AG04450 (cell line): ENCODE results near the gene LINGO1. TPM values are rescaled to one million over a fixed set of nuclear protein-coding genes. Genes with fewer than 3 reads are reported as not detected.

Experiments used
- CTCF ChIA-PET: fragments of 300-600, 350-600 bp; formaldehyde crosslinking; extraction: SDS; loops from one replicate; lab custom pipeline; 2022; ENCODE audit warnings: antibody characterized with exemption, inconsistent platforms; lab: Charles Lee
- POLR2A ChIA-PET: fragments of 350-600 bp; formaldehyde crosslinking; extraction: SDS; loops from one replicate; lab custom pipeline; 2021; ENCODE audit warnings: antibody characterized with exemption, inconsistent platforms; lab: Yijun Ruan, JAX
- DNase-seq: peaks from one replicate; pipeline ENCODE4 v3.0.0-alpha.2; 2011; ENCODE audit warnings: low read depth, low spot score
- H3K27ac ChIP-seq: one replicate; pipeline ENCODE4 v1.5.1; 2012; ENCODE audit warnings: low read depth, low read length, control low read depth
- H3K27me3 ChIP-seq: one replicate; pipeline ENCODE4 v1.6.0; 2012; ENCODE audit warnings: low read length; ENCODE audit not compliant: control insufficient read depth, insufficient read depth
- H3K4me3 ChIP-seq: 2 replicates; pipeline ENCODE4 v1.5.1; 2011; ENCODE audit warnings: mild to moderate bottlenecking, low read depth, low read length, control low read depth
- H3K9me3 ChIP-seq: 2 replicates; pipeline ENCODE4 v1.5.1; 2012; ENCODE audit warnings: low read length; ENCODE audit not compliant: control insufficient read depth, insufficient read depth
- CTCF ChIP-seq: IDR thresholded peaks from 2 replicates; pipeline ENCODE4 v1.5.1; 2011; ENCODE audit warnings: low read depth, low read length, control low read depth, inconsistent platforms
- polyA plus RNA-seq: library from polyadenylated mRNA; depleted of rRNA; stranded (reverse); fragments of >200 nt; gene quantifications from 2 replicates; pipeline ENCODE4 v1.2.3, GENCODE V29; 2011

LINGO1 gene
- polyA plus RNA-seq, 1 experiment = not detected

- Histone ChIP-seq H3K27me3 (peaks cover 63% of the 10 kb centered on the region), H3K9me3 (peaks cover 3% of the 10 kb centered on the region; the same call in 1 of the 2 replicates), H3K27ac (no peak overlapping the region), H3K4me3 (no peak overlapping the region)
- POLR2A ChIA-PET = no interaction called here
- DNase-seq = no peak
- CTCF ChIA-PET = interaction anchor here (2.0 to 4.0 kb wide), 2 partner anchors 10 to 193 kb away, joined by 6 to 19 read pairs; no protein-coding TSS in a partner anchor
- TF ChIP-seq CTCF = no peak
These were observed 4.7 kb downstream of the LINGO1 start for GRCh38 chr15:77628010-77628409.

GRCh38 chr15:77627581-77627980 is 5.1 kb downstream of the LINGO1 start:
- ChIA-PET POLR2A (no interaction called here), CTCF (interaction anchor here (2.0 kb wide), 1 partner anchor 10 kb away, joined by 6 read pairs; no protein-coding TSS in a partner anchor)

GRCh38 chr15:77627067-77627466 is 5.6 kb downstream of the LINGO1 start:
- TF ChIP-seq CTCF = no peak
- ChIA-PET CTCF (interaction anchor here (0.9 kb wide), 1 partner anchor 9 kb away, joined by 3 read pairs; no protein-coding TSS in a partner anchor), POLR2A (no interaction called here)
- DNase-seq = no peak
- peaks cover 3% of the 10 kb centered on the region; the same call in 1 of the 2 replicates for H3K9me3 ChIP-seq
- H3K27ac ChIP-seq = no peak overlapping the region
- peaks cover 64% of the 10 kb centered on the region for H3K27me3 ChIP-seq
- no peak overlapping the region for H3K4me3 ChIP-seq

More at GRCh38 chr15:77627581-77627980, 5.1 kb downstream of the LINGO1 start:
- H3K27me3 ChIP-seq = peaks cover 62% of the 10 kb centered on the region
- no peak overlapping the region for H3K27ac ChIP-seq
- H3K4me3 ChIP-seq = no peak overlapping the region
- no peak for TF ChIP-seq CTCF
- peaks cover 3% of the 10 kb centered on the region; the same call in 1 of the 2 replicates for H3K9me3 ChIP-seq
- no peak for DNase-seq

GRCh38 chr15:77626002-77626401 is 6.7 kb downstream of the LINGO1 start:
- no peak overlapping the region for H3K4me3 ChIP-seq
- DNase-seq = no peak
- CTCF ChIA-PET = interaction anchor here (0.9 to 1.2 kb wide), 3 partner anchors 7 to 16 kb away, joined by 3 to 5 read pairs (median 3); no protein-coding TSS in a partner anchor
- no peak for TF ChIP-seq CTCF
- POLR2A ChIA-PET = no interaction called here
- peaks cover 61% of the 10 kb centered on the region for H3K27me3 ChIP-seq
- no peaks in the 10 kb centered on the region; the same call in 1 of the 2 replicates for H3K9me3 ChIP-seq
- H3K27ac ChIP-seq = no peak overlapping the region

- H3K27ac ChIP-seq = no peak overlapping the region
- no peak for TF ChIP-seq CTCF
- DNase-seq = no peak
- POLR2A ChIA-PET = no interaction called here
- no peak overlapping the region for H3K4me3 ChIP-seq
- H3K9me3 ChIP-seq = no peaks in the 10 kb centered on the region; the same call in 1 of the 2 replicates
- H3K27me3 ChIP-seq = peaks cover 55% of the 10 kb centered on the region
- CTCF ChIA-PET = interaction anchor here (1.0 to 1.2 kb wide), 2 partner anchors 8 to 15 kb away, joined by 3 to 5 read pairs; no protein-coding TSS in a partner anchor
These were observed 7.3 kb downstream of the LINGO1 start for GRCh38 chr15:77625376-77625775.
